ENCODE data around the gene KRT37. TPM values are rescaled to one million over a fixed set of nuclear protein-coding genes. Genes with fewer than 3 reads are reported as not detected.

KRT37 gene
- total RNA-seq, 2 donors from 2014 or later = not detected

- no peak overlapping the region for H3K4me3 ChIP-seq
- no peaks in the 10 kb centered on the region for H3K4me1 ChIP-seq (replicated peaks)
- H3K36me3 ChIP-seq = no peaks in the 10 kb centered on the region
- no peak for TF ChIP-seq CTCF (IDR thresholded peaks at IDR 0.05)
- TF ChIP-seq POLR2A (IDR thresholded peaks at IDR 0.05) = no peak
- peak; percentile 17 for TF ChIP-seq POLR2AphosphoS5 (IDR thresholded peaks at IDR 0.05)
- no peaks in the 10 kb centered on the region for H3K9me3 ChIP-seq
- WGBS = 50% methylated on average over 7 of the region's 7 CpGs
- intact Hi-C loops (cut with DNase I) = no loop called here
- H3K27ac ChIP-seq = no peak overlapping the region
- H3K27me3 ChIP-seq (replicated peaks; ENCODE audit: insufficient read depth) = no peaks in the 10 kb centered on the region
- DNase-seq (ENCODE audit: low spot score) = no peak
These were observed 20.2 kb downstream of the KRT37 start for GRCh38 chr17:41404024-41404671.

GRCh38 chr17:41403404-41404023 lies 20.9 kb downstream of the KRT37 start:
- Histone ChIP-seq H3K9me3 (no peaks in the 10 kb centered on the region), H3K4me3 (no peak overlapping the region), H3K36me3 (no peaks in the 10 kb centered on the region), H3K4me1 (replicated peaks) (no peaks in the 10 kb centered on the region), H3K27ac (no peak overlapping the region), H3K27me3 (replicated peaks; ENCODE audit: insufficient read depth) (no peaks in the 10 kb centered on the region)
- 73% methylated on average over 4 of the region's 4 CpGs for WGBS
- intact Hi-C loops (cut with DNase I) = no loop called here
- no peak for TF ChIP-seq CTCF (IDR thresholded peaks at IDR 0.05)
- no peak for DNase-seq (ENCODE audit: low spot score)

- no peaks in the 10 kb centered on the region for H3K4me1 ChIP-seq (replicated peaks)
- WGBS = 70% methylated on average over 5 of the region's 5 CpGs
- intact Hi-C loops (cut with DNase I) = no loop called here
- no peak overlapping the region for H3K27ac ChIP-seq
- DNase-seq (ENCODE audit: low spot score) = no peak
- no peaks in the 10 kb centered on the region for H3K9me3 ChIP-seq
- no peaks in the 10 kb centered on the region for H3K27me3 ChIP-seq (replicated peaks; ENCODE audit: insufficient read depth)
- no peak for TF ChIP-seq POLR2AphosphoS5 (IDR thresholded peaks at IDR 0.05)
- TF ChIP-seq CTCF (IDR thresholded peaks at IDR 0.05) = no peak
- no peak for TF ChIP-seq POLR2A (IDR thresholded peaks at IDR 0.05)
- H3K4me3 ChIP-seq = no peak overlapping the region
- H3K36me3 ChIP-seq = no peaks in the 10 kb centered on the region
These were observed 22.2 kb downstream of the KRT37 start for GRCh38 chr17:41402161-41402560.

GRCh38 chr17:41396996-41397660 lies 27.3 kb downstream of the KRT37 start, which contains the start of gene KRT31:
Gene KRT31 (minus strand): TSS chr17:41397608. CDS start chr17:41397539, 69 bp downstream.
- Histone ChIP-seq H3K4me3 (no peak within 1 kb of the TSS), H3K27ac (no peak within 1 kb of the TSS), H3K27me3 (replicated peaks; ENCODE audit: insufficient read depth) (no peaks in the 10 kb centered on the region), H3K36me3 (no peaks in the 10 kb centered on the region), H3K9me3 (no peaks in the 10 kb centered on the region), H3K4me1 (replicated peaks) (no peaks in the 10 kb centered on the region)
- TF ChIP-seq POLR2AphosphoS5 (IDR thresholded peaks at IDR 0.05) (no peak), POLR2A (IDR thresholded peaks at IDR 0.05) (no peak), CTCF (IDR thresholded peaks at IDR 0.05) (no peak)
- no peak for DNase-seq (ENCODE audit: low spot score)
- intact Hi-C loops (cut with DNase I) = no loop called here
- 95% methylated on average over 16 of the region's 16 CpGs for WGBS

Data from prostate gland (tissue), 2 donors.